Hematopoietic multipotent progenitor cell treated with erythropoietin and hydrocortisone succinate and interleukin-3 and kit ligand, for 17 days (in vitro differentiated cells): ENCODE data around the gene JAKMIP2.
"Not testable (repeated sequence)": the region's sequence is repeated elsewhere in the genome, so short reads cannot be mapped to it uniquely, and the experiment has no call there.

Source experiments
- DNase-seq: peaks from one replicate; pipeline ENCODE4 v3.0.0-alpha.2; 2015; ENCODE audit warnings: low spot score

The JAKMIP2 gene

GRCh38 chr5:147648597-147648996, 133.9 kb downstream of the JAKMIP2 start:
- DNase-seq = no peak

GRCh38 chr5:147645197-147645596, 137.3 kb downstream of the JAKMIP2 start:
- DNase-seq = no peak

- no peak for DNase-seq
Observed at GRCh38 chr5:147644460-147644859, 138.1 kb downstream of the JAKMIP2 start.

GRCh38 chr5:147643142-147643541, 139.4 kb downstream of the JAKMIP2 start:
- DNase-seq = no peak

- no peak for DNase-seq
Observed at GRCh38 chr5:147642666-147643065, 139.9 kb downstream of the JAKMIP2 start.

GRCh38 chr5:147639321-147639720, 143.2 kb downstream of the JAKMIP2 start:
- no peak for DNase-seq

- no peak for DNase-seq
Observed at GRCh38 chr5:147636729-147636984, 145.9 kb downstream of the JAKMIP2 start.

GRCh38 chr5:147635882-147636728, 146.4 kb downstream of the JAKMIP2 start:
- no peak for DNase-seq

- DNase-seq = not testable (repeated sequence)
Observed at GRCh38 chr5:147635439-147635838, 147.1 kb downstream of the JAKMIP2 start.

GRCh38 chr5:147633173-147633572, 149.4 kb downstream of the JAKMIP2 start:
- no peak for DNase-seq

GRCh38 chr5:147631428-147632003, 151.0 kb downstream of the JAKMIP2 start:
- no peak for DNase-seq

GRCh38 chr5:147629196-147629595, 153.3 kb downstream of the JAKMIP2 start:
- no peak for DNase-seq

GRCh38 chr5:147628058-147628895, 154.3 kb downstream of the JAKMIP2 start:
- peak; percentile 76 for DNase-seq

- peak; percentile 53 for DNase-seq
Observed at GRCh38 chr5:147626464-147626863, 156.1 kb downstream of the JAKMIP2 start.

GRCh38 chr5:147621016-147621415, 161.5 kb downstream of the JAKMIP2 start:
- DNase-seq = no peak

GRCh38 chr5:147619281-147619878, 163.1 kb downstream of the JAKMIP2 start:
- no peak for DNase-seq

- no peak for DNase-seq
Observed at GRCh38 chr5:147617711-147618350, 164.7 kb downstream of the JAKMIP2 start.

- no peak for DNase-seq
Observed at GRCh38 chr5:147617191-147617606, 165.3 kb downstream of the JAKMIP2 start.

GRCh38 chr5:147616421-147616820, 166.1 kb downstream of the JAKMIP2 start:
- DNase-seq = no peak

GRCh38 chr5:147613359-147613758, 169.2 kb downstream of the JAKMIP2 start:
- no peak for DNase-seq

- DNase-seq = no peak
Observed at GRCh38 chr5:147611483-147611882, 171.0 kb downstream of the JAKMIP2 start.

GRCh38 chr5:147610798-147611197, 171.7 kb downstream of the JAKMIP2 start:
- no peak for DNase-seq
